ENCODE results near the gene C10orf67.
"Not testable (repeated sequence)": the region's sequence is repeated elsewhere in the genome, so short reads cannot be mapped to it uniquely, and the experiment has no call there.

The C10orf67 gene

DNA sequence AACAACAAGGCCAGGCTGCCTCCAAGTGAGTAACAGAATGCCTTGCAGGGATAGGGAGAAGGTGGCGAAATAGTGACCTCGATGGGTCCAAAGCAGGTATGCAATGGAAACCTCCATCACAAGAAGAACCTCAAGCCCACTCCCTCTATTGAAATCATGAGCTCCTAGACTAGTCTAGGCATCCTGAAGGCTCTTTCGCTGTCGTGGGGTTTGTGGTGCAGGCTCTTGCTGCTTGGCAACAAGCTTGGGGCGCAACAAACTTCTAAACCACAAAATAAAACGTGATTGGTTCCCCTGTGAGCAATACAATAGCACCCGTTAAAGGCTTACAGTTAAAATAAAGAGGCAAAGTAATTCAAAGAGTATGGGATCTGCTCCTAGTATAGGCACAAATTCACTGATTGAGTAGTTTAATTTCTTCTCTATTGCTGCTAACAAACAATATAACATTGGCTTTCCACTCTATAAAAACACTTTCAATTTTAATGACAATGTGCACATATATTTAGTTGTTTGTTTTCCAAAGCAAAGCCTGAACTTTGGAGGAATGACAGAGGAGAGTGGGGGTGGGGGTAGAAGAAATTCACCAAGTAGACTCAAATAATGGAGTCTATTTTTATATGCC is 64.1 kb downstream of the C10orf67 start:
- DNase-seq (ENCODE audit: low read depth in 2 of 2, low spot score in 1 of 2): no peak

DNA sequence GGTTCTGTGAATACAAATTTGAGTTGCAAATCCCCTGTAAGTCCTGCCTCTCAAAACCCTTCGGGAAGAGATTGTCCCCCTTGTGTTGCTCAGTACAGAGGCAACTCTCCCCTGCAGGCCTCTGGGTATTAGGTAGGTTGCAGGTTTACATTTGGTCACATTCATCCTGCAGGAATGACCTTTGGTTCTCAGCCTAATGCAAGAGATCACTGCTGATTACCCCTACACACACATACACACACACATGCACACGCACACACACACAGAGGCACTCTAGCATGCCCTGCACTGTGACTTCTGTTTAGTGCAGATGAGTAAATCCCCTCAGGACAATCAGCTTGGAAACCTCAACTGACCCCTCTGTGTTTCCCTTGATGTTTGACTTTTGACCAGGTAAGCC is 69.2 kb downstream of the C10orf67 start:
- no peak for DNase-seq (ENCODE audit: low read depth in 2 of 2, low spot score in 1 of 2)

DNA sequence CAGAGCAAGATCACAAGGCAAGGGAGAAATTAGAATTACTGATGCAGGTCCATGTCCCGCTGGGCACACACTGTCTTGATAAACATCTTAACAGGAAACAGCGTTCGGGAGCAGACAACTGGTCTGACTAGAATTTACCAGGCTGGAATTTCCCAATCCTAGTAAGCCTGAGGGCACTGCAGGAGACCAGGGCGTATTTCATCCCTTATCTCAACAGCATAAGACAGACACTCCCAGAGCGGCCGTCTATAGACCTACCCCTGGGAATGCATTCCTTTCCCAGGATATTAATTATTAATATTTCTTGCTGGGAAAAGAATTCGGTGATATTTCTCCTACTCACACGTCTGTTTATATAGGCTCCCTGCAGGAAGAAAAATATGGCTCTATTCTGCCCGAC is 70.4 kb downstream of the C10orf67 start:
- not testable (repeated sequence) for DNase-seq (ENCODE audit: low read depth in 2 of 2, low spot score in 1 of 2)

DNA sequence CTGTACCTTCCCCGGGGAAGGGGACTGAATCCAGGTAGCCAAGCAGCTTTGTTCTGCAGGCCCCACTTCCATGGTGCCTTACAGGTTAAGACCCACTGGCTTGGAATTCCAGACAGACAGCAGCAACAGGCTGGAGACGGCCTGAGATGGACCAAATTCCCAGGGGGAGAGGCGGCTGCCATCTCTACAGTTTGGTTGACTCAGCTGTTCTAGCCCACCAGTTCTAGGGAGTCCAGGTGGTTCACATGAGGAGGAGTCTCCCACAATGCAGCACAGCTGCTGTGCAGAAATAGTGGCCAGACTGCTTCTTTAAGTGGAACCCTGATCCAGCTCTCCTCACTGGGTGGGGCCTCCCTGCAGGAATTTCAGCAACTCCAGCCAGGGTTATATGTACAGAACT is 74.1 kb downstream of the C10orf67 start:
- DNase-seq (ENCODE audit: low read depth in 2 of 2, low spot score in 1 of 2): no peak

DNA sequence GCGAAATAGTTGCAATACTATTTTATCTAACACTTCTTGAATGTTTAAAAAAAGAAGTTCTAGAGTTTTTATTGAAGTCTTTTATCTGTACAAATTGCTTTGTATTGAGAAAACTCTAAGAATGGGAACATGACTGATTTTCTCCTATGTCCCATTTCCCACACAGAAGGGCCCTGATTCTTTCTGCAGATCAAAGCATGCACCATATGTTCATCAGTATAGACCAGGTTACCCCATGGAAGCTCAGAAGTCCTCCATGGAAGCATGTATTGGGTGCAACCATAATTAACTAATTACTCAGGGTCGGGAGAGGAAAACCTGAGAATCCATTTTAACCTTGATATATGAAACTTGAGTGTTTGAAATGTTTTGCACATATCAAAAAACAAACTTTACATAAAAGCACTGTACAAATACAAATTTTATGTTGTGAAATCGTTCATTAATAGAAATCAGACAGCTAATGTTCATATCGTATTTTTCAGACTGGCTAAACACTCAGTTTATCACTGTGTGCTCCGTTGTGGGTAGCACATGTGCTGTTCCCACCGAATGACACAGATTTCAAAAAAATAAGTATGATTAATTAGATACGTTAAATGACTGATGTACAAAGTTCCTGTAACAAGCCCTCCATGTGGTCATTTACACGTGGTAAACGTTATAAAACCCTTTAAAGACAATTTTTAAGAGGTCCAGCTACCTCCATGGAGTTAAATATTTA is 81.0 kb downstream of the C10orf67 start:
- DNase-seq (ENCODE audit: low read depth in 2 of 2, low spot score in 1 of 2): no peak

DNA sequence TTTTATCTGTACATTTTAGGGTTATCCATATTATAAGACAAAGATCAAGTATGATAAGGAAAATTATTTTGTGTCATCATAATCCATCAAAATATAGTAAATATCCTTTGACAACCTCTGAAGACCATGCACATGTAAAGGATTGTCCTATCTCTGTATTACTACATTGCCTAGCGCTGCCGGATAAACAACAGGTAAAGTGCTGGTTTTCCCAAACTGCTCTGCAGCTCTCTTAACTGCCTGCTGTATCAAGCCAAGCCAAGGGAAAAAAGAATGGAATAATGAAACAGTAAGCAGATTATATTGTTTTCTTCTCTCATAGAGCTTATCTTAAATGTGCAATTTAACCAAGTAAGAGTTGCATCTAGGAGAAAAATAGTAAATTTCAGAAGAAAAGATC is 81.7 kb downstream of the C10orf67 start:
- DNase-seq (ENCODE audit: low read depth in 2 of 2, low spot score in 1 of 2): no peak

DNA sequence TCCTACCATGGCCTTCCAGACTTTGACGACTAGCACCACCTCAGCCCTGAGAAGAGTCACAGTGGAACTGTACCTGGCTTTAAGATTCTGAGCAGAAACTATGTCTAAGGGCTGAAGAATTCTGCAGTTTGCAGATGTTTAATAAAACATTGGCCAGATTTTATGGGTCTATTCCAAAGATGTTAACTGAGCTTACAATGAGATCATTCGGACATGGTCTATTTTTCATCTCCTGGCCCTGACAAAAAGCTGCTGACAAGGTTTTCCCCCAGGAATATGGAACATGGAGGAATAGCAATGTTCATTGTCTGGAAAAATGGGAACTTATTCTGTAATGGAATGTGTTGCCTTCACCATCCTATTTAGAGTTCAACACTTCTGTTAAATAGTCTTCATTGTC is 86.1 kb downstream of the C10orf67 start:
- no peak for DNase-seq (ENCODE audit: low read depth in 2 of 2, low spot score in 1 of 2)

DNA sequence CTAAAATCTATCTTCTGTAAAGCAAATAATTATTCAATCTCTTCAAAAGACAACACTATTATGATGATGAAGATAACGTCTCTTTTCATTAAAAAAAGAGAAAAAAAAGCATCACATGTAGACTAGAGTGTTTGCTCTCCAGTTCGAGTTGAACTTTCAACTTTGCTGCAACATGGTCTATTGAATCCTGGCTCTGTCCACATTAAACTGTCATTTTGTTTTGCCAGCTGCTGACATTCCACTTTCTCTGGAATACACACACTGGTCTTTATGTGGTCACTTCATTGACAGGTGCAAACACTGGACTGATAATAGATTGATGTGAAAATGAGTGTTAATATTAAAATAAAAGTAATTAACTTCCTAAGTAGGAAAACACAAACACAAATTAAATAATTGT is 90.8 kb downstream of the C10orf67 start:
- no peak for DNase-seq (ENCODE audit: low read depth in 2 of 2, low spot score in 1 of 2)

DNA sequence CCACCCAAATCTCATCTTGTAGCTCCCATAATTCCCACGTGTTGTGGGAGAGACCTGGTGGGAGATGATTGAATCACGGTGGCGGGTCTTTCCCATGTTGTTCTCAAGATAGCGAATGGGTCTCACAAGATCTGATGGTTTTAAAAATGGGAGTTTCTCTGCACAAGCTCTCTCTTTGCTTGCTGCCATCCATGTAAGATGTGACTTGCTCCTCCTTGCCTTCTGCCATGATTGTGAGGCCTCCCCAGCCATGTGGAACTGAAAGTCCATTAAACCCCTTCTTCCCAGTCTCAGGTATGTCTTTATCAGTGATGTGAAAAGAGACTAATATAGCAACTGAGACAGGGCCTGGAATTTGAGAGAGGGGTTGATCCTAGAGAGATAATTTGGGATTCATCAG is 91.7 kb downstream of the C10orf67 start:
- DNase-seq (ENCODE audit: low read depth in 2 of 2, low spot score in 1 of 2): not testable (repeated sequence)

DNA sequence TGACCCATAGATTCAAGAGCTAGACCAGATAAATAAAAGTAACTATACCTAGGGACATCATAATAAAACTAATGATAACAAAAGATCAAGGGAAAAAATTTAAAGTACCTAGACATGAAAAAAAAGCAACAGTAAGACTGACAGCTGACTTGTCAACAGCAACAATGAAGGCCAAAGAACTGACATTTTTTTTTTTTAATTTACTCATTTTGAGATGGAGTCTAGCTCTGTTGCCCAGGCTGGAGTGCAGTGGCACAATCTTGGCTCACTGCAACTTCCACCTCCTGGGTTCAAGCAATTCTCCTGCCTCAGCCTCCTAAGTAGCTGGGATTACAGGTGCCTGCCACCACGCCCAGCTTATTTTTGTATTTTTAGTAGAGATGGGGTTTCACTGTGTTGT is 102.8 kb downstream of the C10orf67 start:
- DNase-seq (ENCODE audit: low read depth in 2 of 2, low spot score in 1 of 2): not testable (repeated sequence)

DNA sequence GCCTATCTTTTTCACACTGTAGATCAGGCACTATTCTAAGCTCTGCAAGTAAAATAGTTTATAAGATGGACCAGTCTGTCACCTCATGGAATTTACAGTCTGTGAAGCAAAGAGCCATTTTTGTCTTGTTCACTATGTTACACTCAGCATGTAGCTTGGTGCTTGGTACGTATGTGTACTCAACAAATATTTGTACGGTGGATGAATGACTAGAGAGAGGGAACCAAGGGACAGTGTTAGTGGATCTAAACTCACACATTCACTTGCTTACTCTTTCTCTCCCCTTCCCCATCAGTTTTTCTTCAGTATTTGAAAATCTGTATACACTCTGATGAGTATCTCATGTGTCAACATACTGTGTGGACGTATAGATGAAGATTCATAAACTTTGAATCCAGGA is 106.6 kb downstream of the C10orf67 start:
- no peak for DNase-seq (ENCODE audit: low read depth in 2 of 2, low spot score in 1 of 2)

DNA sequence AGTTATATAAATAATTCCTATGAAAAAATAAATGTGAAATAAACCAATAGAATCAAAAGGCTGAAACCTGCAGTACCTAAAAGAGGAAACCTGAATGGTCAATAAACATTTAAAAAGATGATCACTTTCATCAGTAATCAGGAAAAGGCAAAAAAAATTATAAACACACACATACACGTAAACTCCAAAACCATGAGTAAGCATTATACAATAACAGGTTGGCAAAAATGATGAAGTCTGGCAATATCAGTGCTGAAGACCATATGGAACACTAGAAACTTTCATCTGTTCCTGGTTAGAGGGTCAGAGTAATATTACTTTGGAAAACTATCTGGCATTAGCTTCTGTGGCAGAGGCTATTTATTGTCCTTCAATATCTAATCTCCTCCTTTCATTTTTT is 114.0 kb downstream of the C10orf67 start:
- no peak for DNase-seq (ENCODE audit: low read depth in 2 of 2, low spot score in 1 of 2)

DNA sequence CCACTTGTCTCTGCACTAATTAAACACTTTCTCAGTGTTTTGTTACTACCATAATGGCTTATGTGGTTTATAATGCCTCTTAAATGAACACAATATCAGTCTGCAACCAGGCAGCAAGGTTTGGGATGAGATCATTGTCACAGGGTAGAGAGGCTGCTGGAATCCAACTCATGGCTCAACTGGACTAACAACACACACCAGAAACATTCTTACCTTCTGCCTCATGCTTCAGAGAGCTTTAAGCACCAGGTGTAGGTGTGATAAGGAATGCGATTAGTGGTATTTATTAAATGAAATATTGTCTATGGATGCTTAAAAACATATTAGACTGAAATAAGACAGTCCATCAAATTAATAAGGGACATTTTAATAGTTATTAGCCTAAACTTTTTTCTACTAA is 127.1 kb downstream of the C10orf67 start:
- no peak for DNase-seq (ENCODE audit: low read depth in 2 of 2, low spot score in 1 of 2)

DNA sequence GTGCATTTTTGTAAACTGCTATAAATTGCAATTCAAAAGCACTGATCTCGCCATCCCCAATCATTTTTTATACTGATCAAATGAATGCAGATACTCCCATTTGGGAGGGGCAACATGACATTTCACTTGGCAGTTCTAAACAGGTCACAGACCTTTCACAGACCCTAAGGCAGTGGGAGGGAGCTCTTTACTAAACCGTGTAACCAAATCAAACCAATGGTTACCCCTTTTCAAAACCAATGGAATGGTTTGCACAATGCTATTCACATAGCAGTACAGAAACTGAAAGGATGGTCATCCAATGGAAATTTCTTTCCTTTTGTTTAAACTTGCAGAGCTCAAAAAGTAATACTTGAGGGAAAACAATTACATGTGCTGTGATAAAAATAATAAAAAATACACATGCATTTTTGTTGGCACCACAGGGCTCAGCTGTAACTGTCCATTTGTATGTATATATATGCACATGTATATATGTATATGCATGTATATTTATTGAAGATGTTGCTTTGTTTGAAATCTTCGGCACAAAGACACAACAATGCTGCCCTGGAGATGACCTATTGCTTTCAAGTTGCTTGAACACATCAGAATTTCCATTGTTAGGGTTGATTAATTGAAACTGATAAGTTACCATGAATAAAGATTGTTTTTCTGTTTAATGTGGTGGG is 138.5 kb downstream of the C10orf67 start:
- DNase-seq (ENCODE audit: low read depth in 2 of 2, low spot score in 1 of 2): no peak

DNA sequence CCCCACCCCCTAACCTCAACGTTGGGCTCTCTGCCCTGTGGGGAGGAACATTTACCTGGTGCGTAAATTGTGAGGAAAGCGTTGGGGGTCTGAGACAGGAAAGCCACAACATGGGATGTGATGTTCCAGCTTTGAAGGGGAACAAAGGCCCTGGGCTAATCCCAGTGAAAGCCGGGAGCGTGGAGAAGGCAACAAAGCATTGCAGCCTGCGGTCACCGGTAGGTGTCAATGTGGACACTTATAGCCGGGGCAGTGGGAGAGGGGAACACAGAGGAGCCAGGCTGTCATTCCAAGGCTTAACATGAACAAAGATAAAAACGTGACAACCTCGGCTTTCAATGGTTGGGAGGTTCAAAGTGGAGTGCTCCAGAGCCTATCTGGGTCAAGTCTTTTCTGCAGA is 139.8 kb downstream of the C10orf67 start:
- DNase-seq (ENCODE audit: low read depth in 2 of 2, low spot score in 1 of 2): no peak

DNA sequence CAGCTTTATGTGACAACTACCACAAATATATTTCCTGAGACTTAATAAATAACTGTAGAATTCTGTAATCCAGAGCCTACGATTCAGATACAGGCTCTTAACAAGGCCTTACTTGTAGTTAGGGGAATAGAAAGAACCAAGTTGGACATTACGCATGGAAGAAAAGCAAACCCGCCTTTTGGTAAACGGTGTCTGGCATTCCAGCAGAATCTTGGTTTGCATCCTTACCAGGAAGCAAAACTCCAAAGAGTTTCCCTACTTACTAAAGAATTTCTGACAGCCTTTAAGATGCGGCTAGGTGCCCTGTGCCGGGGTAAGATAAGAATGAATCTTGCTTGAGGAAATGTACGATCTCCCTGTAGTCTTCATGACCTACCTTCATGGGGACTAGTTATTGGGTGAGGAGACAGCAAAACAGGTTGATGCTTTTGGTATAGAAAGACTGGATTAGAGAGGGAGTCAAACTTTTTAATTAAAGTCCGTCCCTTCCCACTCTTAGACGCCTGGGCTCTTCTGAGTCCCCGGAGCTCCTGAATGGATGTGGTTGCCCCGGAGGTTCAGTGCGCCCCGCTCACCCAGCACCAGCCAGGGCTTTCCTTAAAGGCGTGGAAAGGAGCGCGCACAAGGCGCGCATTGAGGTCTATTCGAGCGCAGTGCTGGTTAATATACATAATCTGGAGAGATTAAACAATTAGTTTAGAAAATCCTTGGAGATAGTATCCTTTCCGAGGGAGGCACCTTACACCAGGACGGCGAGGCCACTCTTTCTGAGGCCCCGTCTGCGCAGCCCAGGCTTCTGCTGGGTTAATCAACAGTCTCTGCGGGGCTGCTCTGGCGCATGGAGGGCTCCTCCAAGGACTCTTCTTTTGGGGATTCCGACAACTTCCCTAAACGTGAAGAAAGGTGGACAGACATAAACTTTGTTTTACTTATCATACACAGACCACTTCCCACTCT is 140.9 kb downstream of the C10orf67 start:
- no peak for DNase-seq (ENCODE audit: low read depth in 2 of 2, low spot score in 1 of 2)

DNA sequence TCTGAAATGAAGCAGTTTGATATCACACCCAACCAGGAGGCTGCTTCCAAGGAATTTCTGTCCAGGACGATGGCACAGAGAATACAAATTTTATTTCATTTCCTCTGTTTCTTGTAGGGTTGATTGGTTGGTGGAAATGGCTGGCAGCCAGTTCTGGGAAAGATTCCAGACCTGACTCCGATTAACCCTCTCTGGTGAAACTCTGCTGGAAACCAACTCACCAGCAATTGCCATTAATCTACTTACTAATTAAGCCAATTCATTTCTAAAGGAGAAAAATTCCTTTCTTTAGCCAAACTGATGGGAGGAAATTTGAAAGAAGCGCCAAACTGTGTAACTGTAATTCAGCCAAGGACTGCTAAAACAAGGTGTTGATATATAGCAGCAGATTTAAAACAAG is 141.8 kb downstream of the C10orf67 start:
- no peak for DNase-seq (ENCODE audit: low read depth in 2 of 2, low spot score in 1 of 2)

DNA sequence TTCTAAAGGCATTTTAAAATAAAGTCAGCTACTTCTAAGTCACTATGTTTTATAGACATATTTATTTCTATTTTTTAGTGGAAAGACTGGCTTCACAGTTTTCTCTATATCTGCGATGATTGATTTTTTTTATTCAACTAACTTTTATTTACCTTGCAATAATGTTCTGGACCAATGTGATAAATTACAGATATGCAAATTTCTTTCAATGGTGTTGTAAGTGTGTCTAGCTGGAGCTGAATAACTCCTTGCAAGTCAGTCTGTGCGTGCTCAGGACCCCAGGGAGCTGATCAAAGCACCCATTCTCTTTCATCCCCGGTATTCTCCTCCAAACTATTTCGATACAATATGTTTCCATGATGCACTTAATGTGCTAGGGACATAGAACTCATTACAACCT is 142.8 kb downstream of the C10orf67 start:
- no peak for DNase-seq (ENCODE audit: low read depth in 2 of 2, low spot score in 1 of 2)

DNA sequence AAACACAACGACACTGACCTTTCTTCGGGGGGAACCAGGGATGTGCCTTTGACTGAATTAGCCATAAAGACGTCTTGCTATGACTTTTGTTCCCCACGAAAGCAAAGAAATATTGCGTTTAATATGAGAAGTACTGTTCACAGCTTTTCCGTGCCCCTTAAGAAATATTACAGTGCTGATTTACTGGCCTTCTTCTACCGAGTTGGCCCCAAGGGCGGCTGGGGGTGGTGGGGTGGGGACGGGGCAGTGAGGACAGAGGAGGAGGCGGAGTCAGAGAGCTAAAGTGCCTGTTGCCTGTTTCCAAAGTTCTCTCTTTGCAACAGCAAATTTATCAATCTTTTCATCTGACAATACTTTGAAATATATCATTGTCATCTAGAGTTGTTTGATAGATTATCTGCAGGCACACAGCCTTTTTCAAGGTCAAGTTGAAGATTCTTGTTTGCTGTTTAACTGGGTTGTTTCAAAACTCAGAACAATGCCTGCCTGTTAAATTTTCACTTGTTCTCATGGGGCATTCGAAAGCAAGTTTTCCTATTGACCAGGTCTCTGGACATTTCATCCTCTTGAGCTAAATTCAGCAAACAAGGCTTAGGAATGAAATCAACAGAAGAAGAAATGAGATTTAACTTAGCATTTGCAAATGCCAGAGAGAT is 143.5 kb downstream of the C10orf67 start:
- no peak for DNase-seq (ENCODE audit: low read depth in 2 of 2, low spot score in 1 of 2)

DNA sequence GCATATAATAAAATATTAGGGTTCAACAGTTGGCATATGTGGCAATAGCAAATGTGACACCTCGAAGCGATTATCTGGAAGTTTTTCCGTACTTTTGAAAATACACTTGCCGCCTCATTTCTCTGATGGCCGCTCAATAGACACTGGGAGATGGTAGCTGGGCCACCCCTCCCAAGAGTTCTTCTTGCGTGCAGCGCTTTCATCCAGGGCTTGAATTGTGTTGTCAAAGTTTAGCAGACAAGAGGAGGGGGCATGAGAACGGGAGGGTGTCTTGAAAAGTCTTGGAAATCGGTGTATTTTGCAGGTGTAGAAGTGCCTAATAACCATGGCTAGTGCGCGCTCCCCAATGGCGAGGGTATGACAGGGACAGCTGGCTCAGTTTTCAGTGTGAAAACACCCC is 144.0 kb downstream of the C10orf67 start:
- DNase-seq (ENCODE audit: low read depth in 2 of 2, low spot score in 1 of 2): no peak

All from stimulated activated CD8-positive, alpha-beta memory T cell treated with anti-CD3 and anti-CD28 coated beads, Interleukin-4, amount 100 ng/mL, for 1 hour (primary cell).